ENCODE results near the gene NMT1. TPM values are rescaled to one million over a fixed set of nuclear protein-coding genes. Genes with fewer than 3 reads are reported as not detected.

Gene NMT1
- total RNA-seq, 1 experiment from 2014 or later = 173 TPM

DNA sequence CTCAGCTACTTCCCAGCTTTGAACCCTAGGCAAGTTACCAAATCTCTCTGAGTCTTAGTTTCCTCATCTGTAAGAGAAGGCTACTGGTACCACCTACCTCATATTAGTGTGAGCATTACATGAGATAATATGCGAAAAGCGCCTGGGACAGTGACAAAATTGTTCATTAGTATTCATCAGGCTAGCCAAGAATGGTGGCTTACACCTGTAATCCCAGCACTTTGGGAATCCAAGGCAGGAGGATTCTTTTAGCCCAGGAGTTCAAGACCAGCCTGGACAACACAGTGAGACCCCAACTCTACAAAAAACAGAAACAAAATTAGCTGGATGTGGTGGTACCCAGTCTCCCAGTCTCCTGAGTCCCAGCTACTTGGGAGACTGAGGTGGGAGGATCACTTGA, 67.9 kb downstream of the NMT1 start (continued):
- TF ChIP-seq, protein P1, sequence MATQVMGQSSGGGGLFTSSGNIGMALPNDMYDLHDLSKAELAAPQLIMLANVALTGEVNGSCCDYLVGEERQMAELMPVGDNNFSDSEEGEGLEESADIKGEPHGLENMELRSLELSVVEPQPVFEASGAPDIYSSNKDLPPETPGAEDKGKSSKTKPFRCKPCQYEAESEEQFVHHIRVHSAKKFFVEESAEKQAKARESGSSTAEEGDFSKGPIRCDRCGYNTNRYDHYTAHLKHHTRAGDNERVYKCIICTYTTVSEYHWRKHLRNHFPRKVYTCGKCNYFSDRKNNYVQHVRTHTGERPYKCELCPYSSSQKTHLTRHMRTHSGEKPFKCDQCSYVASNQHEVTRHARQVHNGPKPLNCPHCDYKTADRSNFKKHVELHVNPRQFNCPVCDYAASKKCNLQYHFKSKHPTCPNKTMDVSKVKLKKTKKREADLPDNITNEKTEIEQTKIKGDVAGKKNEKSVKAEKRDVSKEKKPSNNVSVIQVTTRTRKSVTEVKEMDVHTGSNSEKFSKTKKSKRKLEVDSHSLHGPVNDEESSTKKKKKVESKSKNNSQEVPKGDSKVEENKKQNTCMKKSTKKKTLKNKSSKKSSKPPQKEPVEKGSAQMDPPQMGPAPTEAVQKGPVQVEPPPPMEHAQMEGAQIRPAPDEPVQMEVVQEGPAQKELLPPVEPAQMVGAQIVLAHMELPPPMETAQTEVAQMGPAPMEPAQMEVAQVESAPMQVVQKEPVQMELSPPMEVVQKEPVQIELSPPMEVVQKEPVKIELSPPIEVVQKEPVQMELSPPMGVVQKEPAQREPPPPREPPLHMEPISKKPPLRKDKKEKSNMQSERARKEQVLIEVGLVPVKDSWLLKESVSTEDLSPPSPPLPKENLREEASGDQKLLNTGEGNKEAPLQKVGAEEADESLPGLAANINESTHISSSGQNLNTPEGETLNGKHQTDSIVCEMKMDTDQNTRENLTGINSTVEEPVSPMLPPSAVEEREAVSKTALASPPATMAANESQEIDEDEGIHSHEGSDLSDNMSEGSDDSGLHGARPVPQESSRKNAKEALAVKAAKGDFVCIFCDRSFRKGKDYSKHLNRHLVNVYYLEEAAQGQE (IDR thresholded peaks at IDR 0.05; ENCODE audit: low read depth) = no peak
- TF ChIP-seq EZH2phosphoT487 (IDR thresholded peaks at IDR 0.05; ENCODE audit: borderline replicate concordance) = no peak
- no peak for TF ChIP-seq EGR1 (IDR thresholded peaks at IDR 0.05; ENCODE audit: low read depth)
- no peak for TF ChIP-seq SRF (IDR thresholded peaks at IDR 0.05; ENCODE audit: low read depth)
- no peak for TF ChIP-seq TCF7L2 (IDR thresholded peaks at IDR 0.05; ENCODE audit: borderline replicate concordance, extremely low read depth, insufficient read depth, insufficient read length)
- TF ChIP-seq ZNF274 (IDR thresholded peaks at IDR 0.05; ENCODE audit: low read depth, low read length) = no peak
- TF ChIP-seq SP1 (IDR thresholded peaks at IDR 0.05; ENCODE audit: low read depth) = no peak
- TF ChIP-seq JUND (IDR thresholded peaks at IDR 0.05) = no peak

DNA sequence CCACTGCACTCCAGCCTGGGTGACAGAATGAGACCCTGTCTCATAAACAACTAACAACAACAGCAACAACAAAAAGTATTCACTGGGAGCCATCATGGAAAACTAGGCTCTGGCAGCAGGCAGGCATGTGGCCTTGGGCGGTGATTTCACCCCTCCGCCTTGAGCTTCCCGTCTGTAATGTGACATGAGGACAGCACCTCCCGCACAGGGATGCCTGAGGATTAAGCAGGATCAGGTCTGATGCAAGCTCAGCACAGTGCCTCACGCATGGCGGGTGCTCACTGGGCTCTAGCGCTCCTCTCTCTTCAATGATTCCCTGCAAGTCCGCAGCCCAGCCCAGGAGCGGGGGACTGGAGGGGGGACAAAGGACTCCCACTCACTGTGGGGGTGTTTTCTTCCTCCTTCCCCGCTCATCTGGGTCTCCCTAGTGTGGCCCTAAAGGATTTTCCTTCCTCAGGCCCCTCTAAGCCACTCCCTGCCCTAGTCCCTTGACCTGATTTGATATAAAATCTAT, 68.4 kb downstream of the NMT1 start:
- Histone ChIP-seq H3K4me3 (replicated peaks in 1 of 2; ENCODE audit: low read depth in 1 of 2, low read length in 2 of 2) (peak overlapping the region in 1 of 2 experiments; percentile 20; a peak in 1 of 4 replicates), H3K27me3 (ENCODE audit: insufficient read depth, low read length) (no peaks in the 10 kb centered on the region), H2AFZ (ENCODE audit: low read depth, low read length, poor library complexity, severe bottlenecking) (no peak overlapping the region), H3K79me2 (ENCODE audit: insufficient read depth, low read length) (peaks cover 60% of the 10 kb centered on the region), H3K9ac (ENCODE audit: low read length) (peak overlapping the region; percentile 82), H3K27ac (ENCODE audit: low read depth, low read length) (peak overlapping the region; percentile 89), H3K9me2 (ENCODE audit: insufficient read depth) (no peaks in the 10 kb centered on the region), H3K9me3 (ENCODE audit: control insufficient read depth in 1 of 2, insufficient read depth in 1 of 2, low read depth in 1 of 2, low read length in 2 of 2) (no peaks in the 10 kb centered on the region), H3K4me1 (ENCODE audit: control insufficient read depth in 1 of 2, insufficient read depth in 2 of 2, low read length in 2 of 2) (peaks cover 65 to 78% of the 10 kb centered on the region in 2 experiments), H3K36me3 (ENCODE audit: control insufficient read depth in 1 of 2, insufficient read depth in 2 of 2, low read length in 2 of 2) (no peaks in the 10 kb centered on the region), H3K4me2 (ENCODE audit: low read length) (peak overlapping the region; percentile 100), H4K20me1 (ENCODE audit: insufficient read depth) (no peaks in the 10 kb centered on the region)
- BruUV-seq (replicated peaks) = no TSS peak
- RAD21 ChIA-PET (ENCODE audit: low non-redundant PET in 1 of 2, low total read pairs in 2 of 2, uncharacterized antibody in 2 of 2, unreplicated experiment in 2 of 2) = interaction anchor here in 1 of 2 experiments (1.0 kb wide), 1 partner anchor 59 kb away, joined by 3 read pairs; no protein-coding TSS in a partner anchor
- TF ChIP-seq, protein P2, sequence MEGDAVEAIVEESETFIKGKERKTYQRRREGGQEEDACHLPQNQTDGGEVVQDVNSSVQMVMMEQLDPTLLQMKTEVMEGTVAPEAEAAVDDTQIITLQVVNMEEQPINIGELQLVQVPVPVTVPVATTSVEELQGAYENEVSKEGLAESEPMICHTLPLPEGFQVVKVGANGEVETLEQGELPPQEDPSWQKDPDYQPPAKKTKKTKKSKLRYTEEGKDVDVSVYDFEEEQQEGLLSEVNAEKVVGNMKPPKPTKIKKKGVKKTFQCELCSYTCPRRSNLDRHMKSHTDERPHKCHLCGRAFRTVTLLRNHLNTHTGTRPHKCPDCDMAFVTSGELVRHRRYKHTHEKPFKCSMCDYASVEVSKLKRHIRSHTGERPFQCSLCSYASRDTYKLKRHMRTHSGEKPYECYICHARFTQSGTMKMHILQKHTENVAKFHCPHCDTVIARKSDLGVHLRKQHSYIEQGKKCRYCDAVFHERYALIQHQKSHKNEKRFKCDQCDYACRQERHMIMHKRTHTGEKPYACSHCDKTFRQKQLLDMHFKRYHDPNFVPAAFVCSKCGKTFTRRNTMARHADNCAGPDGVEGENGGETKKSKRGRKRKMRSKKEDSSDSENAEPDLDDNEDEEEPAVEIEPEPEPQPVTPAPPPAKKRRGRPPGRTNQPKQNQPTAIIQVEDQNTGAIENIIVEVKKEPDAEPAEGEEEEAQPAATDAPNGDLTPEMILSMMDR (IDR thresholded peaks at IDR 0.05 in 2 of 3, conservative IDR thresholded peaks at IDR 0.05 in 1 of 3; ENCODE audit: borderline replicate concordance in 1 of 3, insufficient read depth in 1 of 3, low read depth in 2 of 3, low read length in 2 of 3) = no peak
- TF ChIP-seq EZH2 (IDR thresholded peaks at IDR 0.05) (no peak), CEBPB (IDR thresholded peaks at IDR 0.05; ENCODE audit: low read depth) (no peak)
- TF ChIP-seq, protein P3, sequence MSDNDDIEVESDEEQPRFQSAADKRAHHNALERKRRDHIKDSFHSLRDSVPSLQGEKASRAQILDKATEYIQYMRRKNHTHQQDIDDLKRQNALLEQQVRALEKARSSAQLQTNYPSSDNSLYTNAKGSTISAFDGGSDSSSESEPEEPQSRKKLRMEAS (IDR thresholded peaks at IDR 0.05) = peak; percentile 69; the same call in 1 of the 2 replicates
- DNase-seq (ENCODE audit: low read depth, low spot score) (no peak), ATAC-seq (no peak)
- intact Hi-C loops (cut with micrococcal nuclease) = no loop called here
- POLR2A ChIA-PET = interaction anchor here (3.2 kb wide), 1 partner anchor 19 kb away, joined by 15 read pairs; the partner anchor contains the start of gene HEXIM1
- CTCF ChIA-PET = interaction anchor here (1.2 to 1.5 kb wide), 3 partner anchors 20 to 210 kb away, joined by 3 to 5 read pairs (median 3); partner anchors contain the start of gene NMT1

Data from HCT116 (cell line).